Subcutaneous abdominal adipose tissue (tissue), 5 donors: ENCODE data around the gene SLC6A8.

Experiments
- H3K27ac ChIP-seq: one replicate; pipeline ENCODE4 v1.7.0; 2013; ENCODE audit warnings: low read depth, mild to moderate bottlenecking, inconsistent platforms, low read length, moderate library complexity
- H3K27me3 ChIP-seq, 5 donors: one replicate each; pipeline ENCODE4 v1.7.0; 2013; ENCODE audit warnings: low read length in 5 of 5, inconsistent platforms in 1 of 5; ENCODE audit not compliant: control insufficient read depth in 5 of 5, insufficient read depth in 4 of 5
- H3K36me3 ChIP-seq, 5 donors: one replicate each; pipeline ENCODE4 v1.7.0; 2013; ENCODE audit warnings: low read length in 5 of 5; ENCODE audit not compliant: control insufficient read depth in 5 of 5, insufficient read depth in 5 of 5
- H3K4me1 ChIP-seq, 5 donors: one replicate each; pipeline ENCODE4 v1.7.0; 2013; ENCODE audit warnings: low read length in 5 of 5, mild to moderate bottlenecking in 3 of 5, moderate library complexity in 1 of 5; ENCODE audit not compliant: control insufficient read depth in 5 of 5, insufficient read depth in 5 of 5
- H3K4me3 ChIP-seq, 5 donors: one replicate each; pipeline ENCODE4 v1.7.0; 2013; ENCODE audit warnings: low read length in 5 of 5, low read depth in 1 of 5
- H3K9ac ChIP-seq, 5 donors: one replicate each; pipeline ENCODE4 v1.7.0; 2013; ENCODE audit warnings: low read length in 5 of 5, mild to moderate bottlenecking in 4 of 5, moderate library complexity in 3 of 5
- H3K9me3 ChIP-seq, 5 donors: one replicate each; pipeline ENCODE4 v1.7.0; 2013; ENCODE audit warnings: low read length in 5 of 5; ENCODE audit not compliant: control insufficient read depth in 5 of 5
- donor health status: healthy.
- donor health status: healthy.
- donor health status: healthy.
- donor health status: healthy.
- donor health status: healthy.

Gene SLC6A8

DNA sequence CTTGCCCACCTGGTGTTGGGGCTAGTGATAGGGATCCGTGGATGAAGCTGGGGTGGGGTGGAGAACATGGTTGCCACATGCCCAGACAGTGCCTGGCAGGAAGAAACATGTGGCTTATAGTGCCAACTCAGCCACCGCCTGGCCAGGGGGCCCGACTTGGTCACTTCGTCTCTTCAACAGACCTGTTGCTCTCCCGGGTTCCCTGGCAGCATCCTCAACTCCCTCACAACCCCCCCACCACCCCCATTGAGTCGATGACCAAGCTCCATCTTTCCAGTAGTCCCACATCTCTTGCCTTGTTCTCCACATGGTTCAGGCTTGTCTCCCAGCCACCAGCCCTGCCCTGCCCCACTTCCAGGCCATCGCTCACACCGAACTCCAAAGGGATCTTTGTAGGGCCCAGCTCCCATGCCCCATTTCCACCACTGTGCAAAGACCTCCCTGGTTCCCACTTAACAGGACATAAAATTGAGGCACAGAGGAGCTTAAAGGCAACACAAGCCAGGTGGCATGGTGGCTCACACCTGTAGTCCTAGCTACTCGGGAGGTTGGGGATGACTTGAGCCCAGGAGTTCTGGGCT is 21.9 kb upstream of the SLC6A8 start:
- Histone ChIP-seq H3K4me1 (peaks cover 0 to 7% (median 0%) of the 10 kb centered on the region in 5 donors), H3K4me3 (no peak overlapping the region), H3K9ac (no peak overlapping the region), H3K36me3 (no peaks in the 10 kb centered on the region), H3K9me3 (peaks cover 3 to 13% (median 10%) of the 10 kb centered on the region in 5 donors), H3K27me3 (peaks cover 0 to 38% (median 18%) of the 10 kb centered on the region in 5 donors), H3K27ac (no peak overlapping the region)

DNA sequence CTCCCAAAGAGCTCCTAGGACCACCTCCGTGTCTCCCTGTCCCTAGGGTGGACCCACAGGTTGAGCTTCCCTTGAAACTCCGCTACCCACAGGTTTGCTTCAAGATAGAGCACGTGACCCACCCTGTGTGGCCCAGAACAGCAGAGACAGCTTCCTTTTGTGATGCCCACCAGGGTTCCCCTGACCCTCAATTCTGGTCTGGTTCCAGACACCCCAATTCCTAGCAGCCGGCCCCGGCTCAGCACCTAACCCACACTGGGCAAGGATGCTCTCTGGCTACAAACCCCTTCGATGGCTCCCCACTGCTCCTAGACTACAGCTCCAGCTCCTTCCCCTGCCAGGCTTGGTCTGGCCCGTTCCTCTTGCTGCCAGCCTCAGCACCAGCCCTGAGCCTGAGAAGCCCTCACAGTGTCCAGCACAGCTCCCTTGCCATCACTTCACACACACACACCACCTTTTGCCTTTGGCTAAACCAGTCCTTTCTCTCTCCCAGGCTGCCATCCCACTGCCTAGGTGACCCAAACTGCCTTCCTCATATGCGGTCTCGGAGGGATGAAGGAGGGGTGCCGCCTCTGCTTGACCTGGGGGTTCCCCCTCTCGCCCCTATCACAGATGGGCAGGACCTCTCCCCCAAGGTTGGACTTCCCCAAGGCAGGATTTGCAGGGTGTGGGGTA is 20.3 kb upstream of the SLC6A8 start:
- Histone ChIP-seq H3K27ac (no peak overlapping the region), H3K27me3 (peaks cover 6 to 47% (median 34%) of the 10 kb centered on the region in 5 donors), H3K9ac (no peak overlapping the region), H3K4me3 (no peak overlapping the region), H3K9me3 (peaks cover 3 to 13% (median 10%) of the 10 kb centered on the region in 5 donors), H3K4me1 (peaks cover 0 to 7% (median 0%) of the 10 kb centered on the region in 5 donors), H3K36me3 (no peaks in the 10 kb centered on the region)

DNA sequence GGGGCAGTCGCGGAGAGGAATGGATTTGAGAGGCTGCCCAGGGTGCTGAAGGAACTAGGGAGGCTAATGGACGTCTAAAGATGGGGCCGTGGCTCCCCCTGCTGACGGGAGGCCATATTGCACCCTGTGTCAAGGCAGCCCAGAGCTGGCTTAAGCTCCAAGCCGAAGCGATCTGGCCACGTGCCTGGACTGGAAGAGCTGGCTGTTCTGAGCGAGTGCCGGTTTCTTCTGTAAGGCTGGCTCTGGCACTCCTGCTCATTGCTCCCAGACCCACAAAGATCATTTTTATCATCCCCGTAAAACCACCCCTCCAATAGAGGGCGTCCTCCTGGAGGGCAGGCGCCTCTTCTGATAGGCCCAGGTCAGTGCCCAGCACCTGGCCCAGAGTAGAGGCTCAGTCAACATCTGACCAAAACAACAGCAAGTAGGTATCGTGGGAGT is 19.8 kb upstream of the SLC6A8 start:
- no peak overlapping the region for H3K9ac ChIP-seq
- H3K36me3 ChIP-seq: no peaks in the 10 kb centered on the region
- no peak overlapping the region for H3K4me3 ChIP-seq
- H3K4me1 ChIP-seq: peaks cover 0 to 7% (median 0%) of the 10 kb centered on the region in 5 donors
- peaks cover 3 to 13% (median 10%) of the 10 kb centered on the region in 5 donors for H3K9me3 ChIP-seq
- peaks cover 9 to 51% (median 39%) of the 10 kb centered on the region in 5 donors for H3K27me3 ChIP-seq
- H3K27ac ChIP-seq: no peak overlapping the region

DNA sequence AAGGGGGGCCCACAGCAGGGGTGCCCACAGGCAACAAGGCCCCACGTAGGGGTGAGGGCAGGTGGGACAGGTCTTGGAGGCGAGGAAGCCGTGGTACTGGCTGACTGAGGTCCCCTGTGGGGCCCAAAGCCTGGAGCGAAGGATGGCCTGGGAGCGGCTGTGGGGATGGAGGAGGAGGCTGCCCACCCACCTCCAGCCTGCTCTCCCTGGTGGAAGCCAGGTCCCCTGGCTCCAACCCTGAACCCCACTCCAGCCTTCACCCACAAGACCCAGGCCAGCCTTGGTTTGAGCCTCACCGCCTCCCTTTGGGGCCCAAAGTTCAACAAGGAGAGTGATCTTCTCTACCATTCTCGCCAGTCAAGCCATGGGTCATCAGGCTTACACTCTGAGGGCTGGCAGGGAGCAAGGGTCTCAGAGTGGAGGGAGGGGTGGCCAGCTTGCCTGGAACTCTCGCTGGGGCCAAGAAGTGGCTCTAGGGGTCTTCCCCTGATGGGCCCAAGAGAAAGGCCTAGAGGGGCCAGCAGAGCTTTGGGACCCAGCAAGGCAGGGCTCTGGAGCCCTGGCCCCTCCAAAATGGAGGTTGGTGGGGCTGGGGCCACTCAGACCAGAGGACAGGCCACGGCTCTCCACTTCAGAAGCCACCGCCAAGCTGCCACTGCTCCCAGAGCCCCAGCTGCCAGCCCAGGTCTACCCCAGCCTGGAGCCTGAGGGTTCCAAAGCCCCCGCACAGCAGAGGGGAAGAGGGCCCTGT is 19.1 kb upstream of the SLC6A8 start:
- no peak overlapping the region for H3K9ac ChIP-seq
- no peak overlapping the region for H3K4me3 ChIP-seq
- peaks cover 9 to 53% (median 41%) of the 10 kb centered on the region in 5 donors for H3K27me3 ChIP-seq
- H3K36me3 ChIP-seq: no peaks in the 10 kb centered on the region
- peaks cover 0 to 8% (median 0%) of the 10 kb centered on the region in 5 donors for H3K4me1 ChIP-seq
- no peak overlapping the region for H3K27ac ChIP-seq
- H3K9me3 ChIP-seq: peaks cover 3 to 13% (median 10%) of the 10 kb centered on the region in 5 donors

DNA sequence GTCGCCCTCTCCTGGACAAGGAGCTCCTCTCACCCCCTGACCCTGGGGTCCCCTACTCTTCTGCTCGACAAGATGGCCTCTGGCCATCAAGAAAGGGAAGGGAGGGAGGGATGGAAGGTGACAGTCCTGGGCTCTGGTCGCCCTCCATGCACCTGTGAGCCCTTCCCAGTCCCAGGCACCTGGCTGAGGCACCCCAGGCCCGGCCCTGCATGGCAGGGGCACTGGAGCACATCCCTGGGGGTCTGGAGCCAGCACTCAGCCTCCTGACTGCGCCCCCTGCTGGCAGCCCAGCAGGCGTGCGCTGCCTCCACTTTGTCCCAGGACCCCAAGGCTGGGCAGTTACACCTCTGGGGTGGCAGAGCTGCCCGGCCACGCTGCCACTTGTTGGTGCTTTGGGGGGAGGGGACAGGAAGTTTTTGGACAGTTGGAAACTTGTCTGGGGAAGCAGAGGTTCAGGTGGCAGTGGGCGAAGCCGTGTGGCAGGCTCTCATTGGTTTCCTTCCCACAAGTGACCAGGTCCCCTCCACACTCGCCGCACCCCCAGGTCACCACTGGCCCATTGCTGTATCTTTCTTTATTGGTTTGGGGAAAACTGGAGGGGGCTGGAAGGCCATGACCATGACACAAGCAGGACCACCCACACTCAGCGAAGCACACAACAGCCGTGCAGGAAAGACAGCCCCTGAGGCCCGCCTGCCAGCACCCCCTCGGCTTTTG is 18.4 kb upstream of the SLC6A8 start:
- Histone ChIP-seq H3K4me1 (peaks cover 0 to 8% (median 0%) of the 10 kb centered on the region in 5 donors), H3K27me3 (peaks cover 13 to 58% (median 47%) of the 10 kb centered on the region in 5 donors), H3K27ac (no peak overlapping the region), H3K9ac (no peak overlapping the region), H3K36me3 (no peaks in the 10 kb centered on the region), H3K9me3 (peaks cover 2 to 15% (median 10%) of the 10 kb centered on the region in 5 donors), H3K4me3 (no peak overlapping the region)

DNA sequence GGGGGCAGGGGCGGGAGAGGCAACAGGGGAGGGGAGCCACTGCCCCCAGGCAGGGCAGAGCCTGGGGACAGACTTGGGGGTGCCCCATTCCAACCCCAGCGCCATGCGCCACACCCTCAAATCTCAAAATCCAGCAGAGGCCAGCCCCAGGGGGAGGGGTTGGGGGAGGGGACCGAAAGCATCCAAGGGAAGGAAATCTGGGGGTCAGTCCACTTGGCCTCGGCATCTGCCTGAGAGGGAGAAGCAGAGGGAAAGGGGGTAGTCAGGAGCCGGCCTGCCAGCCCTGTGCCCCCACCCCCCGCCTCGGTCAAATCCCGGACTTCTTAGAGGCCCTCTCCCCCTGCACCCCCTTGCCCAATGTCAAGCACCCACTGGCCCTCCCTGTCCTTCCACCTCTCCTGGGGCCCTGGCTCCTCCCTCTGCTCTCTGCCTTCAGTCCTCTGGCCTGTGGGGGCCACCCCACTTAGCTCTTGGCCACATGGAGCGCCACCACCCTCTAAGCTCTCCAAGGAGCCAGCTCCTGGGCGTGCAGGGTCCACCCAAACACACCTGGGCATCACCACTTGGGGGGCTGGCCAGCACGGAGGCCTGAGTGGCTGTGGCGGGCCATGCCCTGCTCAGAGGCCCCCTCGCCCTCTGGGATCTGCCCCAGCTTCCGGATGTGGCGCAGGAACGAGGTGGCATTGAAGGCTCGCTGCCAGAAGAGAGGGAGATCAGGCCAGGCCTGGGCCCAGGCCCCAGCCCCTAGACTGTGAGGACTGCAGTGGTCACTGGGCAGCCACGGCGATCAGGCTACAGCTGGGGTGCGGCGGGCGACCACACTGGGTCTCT is 17.6 kb upstream of the SLC6A8 start:
- H3K27ac ChIP-seq: no peak overlapping the region
- H3K9ac ChIP-seq: no peak overlapping the region
- peaks cover 0 to 14% (median 7%) of the 10 kb centered on the region in 5 donors for H3K9me3 ChIP-seq
- H3K4me1 ChIP-seq: peaks cover 0 to 8% (median 0%) of the 10 kb centered on the region in 5 donors
- no peaks in the 10 kb centered on the region for H3K36me3 ChIP-seq
- peaks cover 21 to 58% (median 48%) of the 10 kb centered on the region in 5 donors for H3K27me3 ChIP-seq
- no peak overlapping the region for H3K4me3 ChIP-seq

DNA sequence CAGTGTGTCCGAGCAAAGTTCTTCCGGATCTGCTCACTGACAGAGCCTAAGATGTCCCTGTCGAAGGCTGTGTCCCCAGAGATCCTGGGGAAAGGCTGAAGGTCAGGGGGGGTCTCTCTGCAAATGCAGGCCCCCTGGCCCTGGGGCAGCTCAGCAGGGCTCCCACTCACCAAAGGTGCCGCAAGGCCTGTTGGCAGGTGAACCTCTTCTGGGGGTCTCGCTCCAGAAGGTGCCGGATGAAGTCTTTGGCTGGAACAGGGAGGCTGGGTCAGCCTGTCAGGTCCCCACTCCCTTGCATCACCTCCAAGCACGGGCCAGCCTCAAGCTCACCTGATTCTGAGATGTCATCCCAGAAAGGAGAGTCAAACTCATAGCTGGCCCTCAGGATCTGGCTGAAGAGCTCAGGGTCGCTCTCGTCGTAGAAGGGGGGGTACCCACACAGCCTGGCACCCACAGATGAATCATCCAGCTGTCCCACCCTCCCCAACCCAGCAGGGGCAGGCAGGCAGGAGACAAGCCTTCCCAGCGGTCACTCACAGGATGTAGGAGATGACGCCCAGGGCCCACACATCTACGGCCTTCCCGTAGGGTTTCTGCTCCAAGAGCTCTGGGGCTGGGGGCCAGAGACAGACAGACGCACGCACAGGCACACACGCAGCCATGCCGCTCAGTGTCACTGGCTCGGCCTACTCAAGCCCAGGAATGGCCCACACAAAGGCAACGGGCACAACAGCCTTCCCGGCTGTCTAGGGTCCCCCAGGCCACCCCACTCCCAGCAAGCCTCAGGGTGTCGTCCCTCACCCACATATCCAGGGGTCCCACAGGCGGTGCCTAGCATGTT is 16.8 kb upstream of the SLC6A8 start:
- no peak overlapping the region for H3K9ac ChIP-seq
- no peak overlapping the region for H3K27ac ChIP-seq
- H3K4me3 ChIP-seq: no peak overlapping the region
- H3K9me3 ChIP-seq: peaks cover 0 to 6% (median 3%) of the 10 kb centered on the region in 5 donors
- H3K27me3 ChIP-seq: peaks cover 22 to 52% (median 47%) of the 10 kb centered on the region in 5 donors
- peaks cover 0 to 8% (median 0%) of the 10 kb centered on the region in 5 donors for H3K4me1 ChIP-seq
- H3K36me3 ChIP-seq: no peaks in the 10 kb centered on the region

DNA sequence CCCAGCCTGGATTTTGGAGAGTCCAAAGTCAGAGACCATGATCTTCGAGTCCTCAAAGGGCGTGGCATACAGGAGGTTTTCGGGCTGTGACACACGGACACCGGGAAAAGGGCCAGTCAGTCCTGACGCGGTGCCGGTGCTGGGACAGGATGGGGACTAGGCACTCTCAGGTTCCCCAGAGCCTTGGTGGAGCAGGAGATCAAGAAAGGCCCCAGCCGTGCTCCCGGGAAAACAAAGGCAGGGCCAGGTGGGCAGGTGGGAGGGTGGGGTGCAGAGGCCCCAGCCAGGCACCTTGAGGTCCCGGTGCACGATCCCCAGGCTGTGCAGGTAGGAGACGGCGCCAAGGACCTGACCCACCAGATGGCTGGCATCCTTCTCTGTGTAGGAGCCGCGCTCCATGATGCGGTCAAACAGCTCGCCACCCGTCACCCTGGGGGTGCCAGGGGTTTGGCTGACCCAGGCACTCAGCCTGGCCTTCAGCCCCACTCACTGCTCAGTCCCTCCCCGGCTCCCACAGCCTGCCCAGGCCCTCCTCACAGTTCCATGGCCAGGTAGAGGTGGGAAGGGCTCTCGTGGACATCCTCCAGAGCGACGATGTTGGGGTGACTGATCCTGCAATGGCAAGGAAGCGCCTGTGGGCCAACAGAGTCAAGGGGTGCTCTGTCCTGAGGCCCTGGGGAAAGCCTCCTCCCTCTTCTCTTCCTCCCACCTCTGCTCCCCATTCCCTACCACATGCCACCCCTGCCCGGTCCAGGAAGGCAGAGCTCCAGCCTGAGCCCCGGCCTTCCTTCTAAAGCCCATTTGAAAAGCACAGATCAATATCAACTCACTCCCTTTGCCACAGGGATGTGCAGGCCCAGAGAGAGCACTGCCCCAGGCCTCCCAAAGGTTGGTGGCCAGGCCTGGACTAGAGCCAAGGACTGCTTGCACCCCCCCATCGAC is 15.9 kb upstream of the SLC6A8 start:
- Histone ChIP-seq H3K36me3 (no peaks in the 10 kb centered on the region), H3K9ac (no peak overlapping the region), H3K27ac (no peak overlapping the region), H3K27me3 (peaks cover 22 to 49% (median 42%) of the 10 kb centered on the region in 5 donors), H3K9me3 (peaks cover 0 to 3% (median 0%) of the 10 kb centered on the region in 5 donors), H3K4me3 (no peak overlapping the region), H3K4me1 (peaks cover 0 to 8% (median 0%) of the 10 kb centered on the region in 5 donors)
